HG03103 (cell line): ENCODE results near the gene PTPRJ.
"Not testable (repeated sequence)": the region's sequence is repeated elsewhere in the genome, so short reads cannot be mapped to it uniquely, and the experiment has no call there.

Source experiments
- ATAC-seq: cut with Tn5 transposase; IDR thresholded peaks from one replicate; pipeline ENCODE4 v1.9.1; 2021; ENCODE audit warnings: low read depth; ENCODE audit not compliant: unreplicated experiment

Gene PTPRJ

DNA sequence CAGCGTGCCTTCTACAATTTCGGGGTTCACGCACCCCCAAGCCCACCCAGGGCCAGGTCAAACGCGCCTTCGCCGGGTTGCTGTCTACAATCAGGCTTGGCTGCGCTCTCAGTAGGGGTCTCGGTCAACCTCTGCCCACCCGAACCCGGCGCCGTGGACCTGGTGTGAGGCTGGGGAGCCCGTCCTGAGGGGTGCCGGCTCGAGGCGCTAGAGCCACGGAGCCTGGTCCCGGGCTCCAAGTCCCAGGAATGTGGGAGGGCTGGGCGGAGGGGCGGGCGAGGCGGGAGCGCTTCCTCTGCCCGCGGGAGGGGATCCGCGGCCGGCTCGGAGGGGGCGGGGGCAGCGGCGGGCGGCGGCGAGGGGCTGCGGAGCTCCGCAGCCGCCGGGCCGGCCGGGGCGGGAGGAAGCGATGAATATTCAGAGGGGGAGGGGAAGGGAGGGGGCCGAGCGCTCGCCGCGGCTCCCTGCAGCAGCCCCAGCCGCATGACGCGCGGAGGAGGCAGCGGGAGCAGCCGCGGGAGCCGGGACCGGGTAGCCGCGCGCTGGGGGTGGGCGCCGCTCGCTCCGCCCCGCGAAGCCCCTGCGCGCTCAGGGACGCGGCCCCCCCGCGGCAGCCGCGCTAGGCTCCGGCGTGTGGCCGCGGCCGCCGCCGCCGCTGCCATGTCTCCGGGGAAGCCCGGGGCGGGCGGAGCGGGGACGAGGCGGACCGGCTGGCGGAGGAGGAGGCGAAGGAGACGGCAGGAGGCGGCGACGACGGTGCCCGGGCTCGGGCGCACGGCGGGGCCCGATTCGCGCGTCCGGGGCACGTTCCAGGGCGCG, at the start of gene PTPRJ:
PTPRJ (plus strand) TSS at position 472 of the 819 bp plus-strand sequence. CDS start 354 bp downstream, outside the sequence.
- ATAC-seq, result peak; percentile 42

DNA sequence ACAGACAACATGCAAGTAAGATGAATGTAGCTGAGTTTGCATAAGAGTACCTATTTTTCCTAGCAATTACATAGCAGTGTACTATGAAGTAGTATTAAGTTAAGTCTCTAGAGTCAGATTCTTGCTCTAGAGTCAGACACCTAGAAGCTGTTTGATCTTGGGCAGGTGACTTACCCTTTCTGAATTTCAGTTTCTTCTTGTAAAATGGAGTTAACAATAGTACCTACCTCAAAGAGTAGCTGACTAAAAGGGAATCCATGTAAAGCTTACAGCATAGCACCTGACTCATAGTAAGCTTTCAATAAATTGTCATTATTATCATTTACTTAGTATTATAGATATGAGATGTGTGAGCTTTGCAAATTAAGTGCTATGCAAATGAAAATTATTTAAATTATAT, 47.8 kb upstream of the PTPRJ start:
- ATAC-seq, result no peak

DNA sequence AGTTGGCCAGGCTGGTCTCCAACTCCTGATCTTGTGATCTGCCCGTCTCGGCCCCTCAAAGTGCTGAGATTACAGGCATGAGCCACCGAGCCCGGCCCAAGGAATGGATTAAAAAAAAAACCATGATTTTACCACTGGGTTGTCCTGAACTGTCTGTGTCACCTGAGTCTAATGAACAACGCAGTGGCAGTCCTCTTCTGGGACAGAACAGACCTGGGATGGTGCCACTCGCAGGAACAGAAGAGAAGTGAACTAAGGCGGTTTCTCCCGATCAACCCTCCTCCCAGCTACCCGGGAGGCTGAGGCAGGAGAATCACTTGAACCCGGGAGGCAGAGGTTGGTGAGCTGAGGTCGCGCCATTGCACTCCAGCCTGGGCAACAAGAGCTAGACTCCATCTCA, 46.6 kb upstream of the PTPRJ start:
- ATAC-seq, result not testable (repeated sequence)

DNA sequence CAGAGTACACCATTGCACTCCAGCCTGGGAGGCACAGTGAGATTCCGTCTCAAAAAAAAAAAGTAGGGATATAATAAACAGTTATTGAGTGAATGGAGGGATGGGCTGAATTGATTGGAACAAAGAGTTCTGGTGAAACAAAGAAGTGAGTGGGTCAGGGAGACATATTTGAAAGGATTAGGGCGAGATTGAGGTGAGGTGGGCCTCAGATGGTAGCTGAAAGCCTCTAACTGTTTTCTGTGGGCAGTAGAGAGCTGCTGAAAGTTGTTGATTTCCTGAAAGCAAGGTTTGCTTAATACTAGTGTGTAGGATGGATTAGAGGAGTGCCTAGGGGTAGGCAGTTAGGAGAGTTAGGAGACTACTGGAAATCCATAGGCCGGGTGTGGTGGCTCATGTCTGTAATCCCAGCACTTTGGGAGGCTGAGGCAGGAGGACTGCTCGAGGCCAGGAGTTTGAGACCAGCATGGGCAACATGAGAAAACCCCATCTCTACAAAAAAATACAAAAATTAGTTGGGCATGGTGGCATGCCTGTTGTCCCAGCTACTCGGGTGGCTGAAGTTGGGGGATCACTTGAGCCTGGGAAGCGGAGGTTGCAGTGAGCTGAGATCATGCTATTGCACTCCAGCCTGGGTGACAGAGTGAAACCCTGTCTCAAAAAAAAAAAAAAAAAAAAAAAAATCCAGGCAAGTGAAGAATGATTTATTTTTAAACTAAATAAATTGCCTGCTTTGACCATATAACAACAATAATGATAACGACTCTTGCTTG, 41.4 kb upstream of the PTPRJ start:
- ATAC-seq, result no peak

DNA sequence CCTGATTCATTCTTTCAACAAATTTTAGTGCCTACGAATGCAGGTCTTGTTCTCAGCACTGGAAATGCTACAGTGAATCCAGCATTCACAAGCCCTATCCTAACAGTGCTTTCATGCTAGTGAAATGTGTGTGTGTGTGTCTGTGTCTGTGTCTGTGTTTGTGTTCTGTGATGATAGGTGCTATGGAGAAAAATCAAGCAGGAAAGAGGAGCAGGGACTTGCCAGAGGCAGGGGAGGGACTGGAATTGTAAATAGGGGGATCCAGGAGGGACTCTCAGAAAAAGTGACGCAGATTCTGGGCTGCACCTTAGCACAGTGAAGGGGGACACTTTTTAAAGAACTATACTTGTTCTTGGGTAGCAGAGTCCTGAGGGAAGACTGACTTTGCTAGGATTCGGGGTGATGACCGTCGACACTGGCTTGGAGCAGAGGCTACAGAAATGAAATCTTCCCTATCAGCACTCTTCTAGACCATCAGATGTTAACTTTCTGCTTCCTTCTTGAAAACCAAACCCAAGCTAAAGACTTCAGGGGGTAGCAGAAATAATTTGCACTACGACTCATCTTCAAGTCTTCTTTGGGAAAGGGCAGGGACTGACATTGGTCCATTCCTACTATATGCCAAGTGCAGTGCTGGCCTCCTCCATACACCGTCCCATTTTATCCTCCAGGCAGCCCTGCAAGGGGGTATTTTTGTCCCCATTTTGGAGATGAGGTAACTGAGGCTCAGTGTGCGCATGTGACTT, 39.3 kb upstream of the PTPRJ start:
- no peak for ATAC-seq

DNA sequence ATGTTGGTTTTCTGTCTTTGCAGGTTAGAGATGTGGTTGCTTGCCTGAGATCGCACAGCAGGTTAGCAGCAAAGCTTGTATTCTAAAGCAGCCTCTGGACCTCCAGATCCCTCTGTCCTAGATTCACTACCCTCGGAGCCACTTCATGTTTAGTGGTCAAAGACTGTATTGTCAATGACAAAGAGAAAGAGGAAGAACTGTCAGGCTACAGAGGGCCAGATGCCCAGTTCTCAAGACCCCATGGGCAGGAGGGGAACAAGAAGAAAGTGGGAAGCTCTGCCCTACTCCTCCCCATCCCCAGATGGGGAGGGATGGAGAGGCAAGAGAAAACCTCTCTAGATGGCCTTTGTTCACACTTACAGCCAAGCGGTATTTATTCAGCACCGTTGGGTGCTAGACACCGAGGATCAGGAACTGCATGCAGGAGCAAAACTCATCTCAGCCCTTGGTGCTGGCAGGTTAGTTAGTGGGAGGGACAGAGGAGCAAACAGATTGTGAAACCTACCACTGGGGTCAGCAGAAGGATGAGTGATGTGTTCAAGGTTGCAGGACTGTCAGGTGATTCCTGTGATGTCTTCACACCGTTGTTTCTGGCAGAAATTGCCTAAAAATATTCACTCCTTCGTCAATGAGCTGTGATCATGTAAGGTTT, 38.3 kb upstream of the PTPRJ start:
- no peak for ATAC-seq

DNA sequence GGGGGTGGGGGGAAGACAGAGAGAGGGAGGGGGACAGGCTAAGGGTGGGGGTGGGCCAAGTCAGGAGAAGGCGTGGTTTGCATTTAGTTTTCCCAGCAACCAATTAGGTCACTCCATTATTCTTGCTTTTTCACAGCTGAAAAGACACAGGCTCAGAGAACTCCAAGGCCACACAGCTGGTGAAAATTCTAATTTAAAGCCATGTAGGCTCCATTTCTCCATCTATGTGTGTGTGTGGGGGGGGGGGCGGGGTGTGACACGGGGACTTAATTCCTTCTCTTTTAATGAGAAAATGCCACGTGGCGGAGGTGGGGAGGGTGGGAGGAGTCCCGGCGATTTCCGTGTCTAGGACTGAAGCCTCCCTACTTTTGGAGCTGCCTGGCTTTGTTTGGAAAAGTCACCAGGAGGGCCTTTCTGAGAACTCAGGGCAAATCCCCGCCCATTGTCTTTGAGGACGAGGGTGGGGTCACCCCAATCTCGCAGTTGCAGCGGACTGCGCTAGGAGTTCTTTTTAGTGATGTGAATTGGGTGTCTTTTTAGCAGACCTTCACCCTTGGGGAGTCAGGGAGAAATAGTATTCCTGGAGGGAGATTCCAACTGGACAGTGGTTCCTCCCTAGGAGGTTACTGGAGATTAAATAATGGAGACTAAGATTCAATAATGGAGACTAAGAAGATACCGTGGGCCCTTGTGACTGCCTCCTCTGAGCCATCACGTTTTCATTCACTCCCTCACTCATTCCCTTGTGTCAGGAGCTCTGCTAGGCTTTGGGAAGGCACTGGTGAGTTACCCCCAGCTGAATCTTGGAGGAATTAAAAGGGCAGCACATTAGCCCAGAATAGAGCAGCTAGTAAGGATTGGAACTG, 36.4 kb upstream of the PTPRJ start:
- no peak for ATAC-seq

DNA sequence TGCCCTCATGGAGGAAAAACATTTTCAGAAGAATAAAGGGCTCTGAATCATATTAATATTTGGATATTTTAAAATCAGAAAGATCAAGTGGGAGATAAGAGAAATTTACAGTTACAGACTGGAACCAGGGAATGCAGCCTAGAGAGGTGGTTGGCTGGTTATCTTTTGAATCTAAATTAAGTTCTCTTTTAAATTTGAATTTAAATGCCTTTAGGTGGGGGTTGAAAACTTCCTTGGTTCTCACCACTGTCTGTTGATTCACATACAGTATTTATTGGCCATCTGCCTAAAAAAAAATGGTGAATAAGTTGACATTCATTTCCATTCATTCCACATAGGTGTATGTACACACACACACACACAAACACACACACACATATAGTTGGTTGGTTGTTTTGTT, 35.7 kb upstream of the PTPRJ start:
- no peak for ATAC-seq

DNA sequence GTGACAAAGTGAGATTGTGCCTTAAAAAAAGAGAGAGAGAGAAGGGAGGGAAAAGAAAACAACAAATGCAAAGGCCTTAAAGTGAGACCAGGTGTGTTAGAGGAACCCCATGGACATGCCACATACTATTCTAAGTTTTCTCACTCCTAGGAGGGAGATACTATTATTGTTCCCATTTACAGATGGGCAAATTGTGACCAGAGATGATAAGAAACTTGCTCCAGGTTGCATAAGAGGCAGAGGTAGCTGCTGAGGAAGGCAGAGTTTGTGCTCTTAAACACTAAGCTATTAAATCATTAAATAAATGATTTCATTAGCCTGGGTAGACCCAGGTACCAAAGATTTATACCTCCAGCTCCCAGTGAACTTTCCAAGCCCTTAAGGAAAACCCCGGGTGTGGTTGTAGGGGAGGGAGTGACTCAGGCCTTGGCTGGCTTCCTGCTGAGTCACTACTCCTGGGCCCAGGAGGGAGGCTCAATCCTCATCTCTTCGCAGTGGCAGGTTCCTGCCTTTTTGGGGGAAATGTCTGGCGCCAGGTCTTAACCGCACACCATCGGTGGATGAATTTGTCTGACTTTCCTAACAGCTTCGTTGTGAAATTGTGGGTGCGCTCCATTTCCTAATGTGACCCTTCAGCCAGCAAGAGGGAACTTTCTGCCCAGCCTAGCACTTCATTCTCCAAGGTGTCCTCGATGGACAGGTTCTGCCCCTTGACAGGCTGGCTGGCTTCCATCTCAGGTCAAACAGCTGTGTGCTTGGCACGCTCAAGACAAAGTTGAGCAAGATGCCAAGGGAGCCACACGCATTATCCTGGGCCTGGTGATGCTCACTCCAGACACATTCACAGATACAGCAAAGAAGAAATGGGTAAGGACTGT, 33.4 kb upstream of the PTPRJ start:
- ATAC-seq, result no peak

DNA sequence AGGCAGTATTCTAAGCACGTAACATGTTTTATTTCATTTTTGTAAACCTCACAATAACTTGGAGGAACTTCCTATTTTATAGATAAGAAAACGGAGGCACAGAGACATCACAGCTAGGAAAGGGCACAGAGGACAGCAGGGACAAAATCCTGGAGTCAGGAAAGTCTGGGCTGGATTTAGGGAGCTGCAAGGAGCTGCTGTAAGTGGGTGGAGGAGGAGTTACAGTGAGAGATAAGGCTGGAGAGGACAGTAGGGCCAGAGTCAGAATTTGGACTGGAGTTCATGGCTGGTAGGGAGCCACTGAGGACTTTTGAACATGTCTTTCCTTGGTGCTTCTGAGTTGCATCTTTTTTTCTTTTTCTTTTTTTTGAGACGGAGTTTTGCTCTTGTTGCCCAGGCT, 32.2 kb upstream of the PTPRJ start:
- no peak for ATAC-seq

DNA sequence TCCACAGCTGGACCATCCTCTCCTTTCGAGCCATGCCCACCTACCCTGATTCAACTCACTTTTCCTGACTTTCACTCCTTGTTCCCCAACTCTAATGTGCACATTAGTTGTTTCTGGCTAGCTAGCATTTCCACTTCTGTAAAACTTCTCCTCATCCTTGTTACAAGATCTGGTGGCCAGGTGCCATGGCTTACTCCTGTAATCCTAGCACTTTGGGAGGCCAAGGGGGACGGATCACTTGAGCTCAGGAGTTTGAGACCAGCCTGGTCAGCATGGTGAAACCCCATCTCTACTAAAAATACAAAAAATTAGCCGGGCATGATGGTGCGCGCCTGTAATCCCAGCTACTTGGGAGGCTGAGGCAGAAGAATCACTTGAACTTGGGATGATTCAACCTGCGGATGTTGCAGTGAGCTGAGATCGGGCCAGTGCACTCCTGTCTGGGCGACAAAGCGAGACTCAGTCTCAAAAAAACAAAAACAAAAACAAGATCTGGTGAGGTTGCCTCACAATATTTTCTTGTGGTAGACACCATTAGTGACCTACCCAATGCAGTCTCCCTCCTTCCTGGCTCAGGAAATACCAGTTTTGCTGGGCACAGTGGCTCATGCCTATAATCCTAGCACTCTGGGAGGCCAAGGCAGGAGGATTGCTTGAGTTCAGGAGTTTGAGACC, 31.2 kb upstream of the PTPRJ start:
- ATAC-seq, result not testable (repeated sequence)

DNA sequence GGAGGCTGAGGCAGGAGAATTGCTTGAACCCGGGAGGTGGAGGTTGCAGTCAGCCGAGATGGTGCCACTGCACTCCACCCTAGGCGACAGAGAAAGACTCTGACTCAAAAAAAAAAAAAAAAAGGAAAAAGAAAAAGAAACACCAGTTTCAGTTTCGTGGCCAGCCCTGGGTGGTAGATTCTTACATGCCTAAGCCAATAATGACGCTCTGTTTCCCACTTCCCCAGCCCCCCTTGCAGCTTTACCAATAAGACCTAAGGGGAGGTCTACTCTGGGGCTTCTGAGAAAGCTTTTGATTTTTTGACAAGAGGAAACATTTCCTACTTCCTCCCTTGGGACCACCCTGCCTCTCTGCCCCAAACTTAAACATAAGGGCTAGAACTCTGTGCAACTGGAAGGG, 30.0 kb upstream of the PTPRJ start:
- peak; percentile 70 for ATAC-seq

DNA sequence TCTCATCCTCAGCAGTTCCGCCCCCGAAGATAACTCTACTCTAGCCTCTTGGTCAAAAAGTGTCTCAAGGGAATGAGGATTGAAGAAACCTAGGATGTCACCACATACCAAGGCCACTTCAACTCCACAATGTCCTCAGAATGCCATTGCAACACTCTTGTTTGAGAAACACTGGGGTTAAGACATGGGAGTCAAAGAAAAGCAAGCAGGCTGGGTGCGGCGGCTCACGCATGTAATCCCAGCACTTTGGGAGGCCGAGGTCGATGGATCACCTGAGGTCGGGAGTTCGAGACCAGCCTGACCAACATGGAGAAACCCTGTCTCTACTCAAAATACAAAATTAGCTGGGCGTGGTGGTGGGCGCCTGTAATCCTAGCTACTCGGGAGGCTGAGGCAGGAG, 28.9 kb upstream of the PTPRJ start:
- ATAC-seq, result not testable (repeated sequence)

DNA sequence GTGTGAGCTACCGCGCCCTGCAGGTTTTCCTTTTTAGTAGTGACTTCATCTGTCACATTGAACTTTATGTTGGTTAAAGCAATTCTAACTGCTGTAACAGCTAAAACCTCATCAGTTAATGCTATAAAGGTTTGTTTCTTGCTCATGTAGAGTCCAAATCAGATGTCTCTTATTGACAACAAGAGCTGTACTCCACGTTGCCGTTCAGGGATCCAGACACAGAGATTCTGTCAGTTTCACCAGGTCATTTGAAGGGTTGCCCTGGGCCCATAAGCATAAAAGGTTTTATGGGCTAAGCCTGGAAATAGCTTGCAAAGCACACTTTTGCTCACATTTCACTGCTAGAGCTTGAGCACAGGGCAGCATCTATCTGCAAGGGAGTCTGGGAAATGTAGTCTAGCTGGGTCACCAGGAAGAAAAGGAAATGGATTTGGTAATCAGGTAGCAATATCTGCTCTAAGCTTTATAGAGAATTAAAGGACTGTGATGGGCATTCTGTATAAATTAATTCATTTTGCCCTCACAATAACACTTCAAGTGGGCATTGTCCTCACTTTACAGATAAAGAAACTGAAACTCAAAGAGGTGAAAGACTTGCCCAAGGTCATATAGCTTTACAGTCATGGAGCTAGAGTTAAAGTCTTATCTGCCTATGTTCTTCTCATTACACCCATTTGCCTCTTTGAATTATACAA, 25.2 kb upstream of the PTPRJ start:
- no peak for ATAC-seq

DNA sequence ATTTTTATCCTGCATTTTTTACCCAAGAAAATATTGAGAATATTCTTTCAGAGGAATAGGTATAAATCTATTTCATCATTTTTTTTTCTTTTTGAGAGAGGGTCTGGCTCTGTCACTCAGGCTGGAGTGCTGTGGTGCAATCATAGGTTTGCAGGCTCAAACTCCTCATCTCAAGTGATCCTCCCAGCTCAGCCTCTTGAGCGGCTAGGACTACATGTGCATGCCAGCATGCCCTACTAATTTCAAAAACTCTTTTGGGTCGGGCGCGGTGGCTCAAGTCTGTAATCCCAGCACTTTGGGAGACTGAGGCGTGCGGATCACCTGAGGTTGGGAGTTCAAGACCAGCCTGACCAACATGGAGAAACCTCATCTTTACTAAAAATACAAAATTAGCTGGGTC, 20.3 kb upstream of the PTPRJ start:
- no peak for ATAC-seq

DNA sequence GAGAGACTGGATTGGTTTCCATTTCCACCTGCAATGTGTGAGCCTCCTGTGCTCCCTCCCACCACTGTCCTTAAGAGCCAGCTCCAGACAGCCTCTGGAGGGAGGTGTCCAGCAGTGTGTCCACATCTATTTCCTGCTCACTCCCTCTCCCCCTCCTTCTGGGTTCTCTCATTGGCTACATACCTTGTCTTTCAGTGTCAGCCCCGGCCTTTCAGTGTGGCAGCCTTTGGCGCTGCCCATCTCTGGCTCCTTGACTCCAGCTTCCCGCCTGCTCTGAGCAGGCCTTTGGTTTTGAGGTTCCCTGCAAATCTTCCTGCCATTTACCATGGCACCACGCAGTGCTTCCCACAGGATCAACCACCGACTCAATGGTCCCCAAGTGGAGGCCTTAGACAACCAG, 19.0 kb upstream of the PTPRJ start:
- no peak for ATAC-seq

DNA sequence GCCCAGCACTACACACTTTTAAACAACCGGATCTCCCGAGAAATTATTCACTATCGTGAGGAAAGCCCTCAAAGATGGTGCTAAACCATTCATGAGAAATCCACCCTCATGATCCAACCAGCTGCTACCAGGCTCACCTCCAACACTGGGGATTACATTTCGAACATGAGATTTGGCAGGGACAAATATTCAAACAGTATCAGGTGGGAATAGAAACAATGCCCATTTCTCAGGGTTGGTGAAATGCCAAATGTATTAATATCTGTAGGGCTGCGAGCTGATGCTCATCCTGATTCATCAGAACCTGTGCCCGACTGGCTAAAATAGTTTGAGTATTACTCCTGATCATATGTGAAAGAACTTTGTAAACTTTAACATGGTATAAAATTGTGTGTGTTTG, 15.8 kb upstream of the PTPRJ start:
- ATAC-seq, result no peak
